HEK293 (cell line): ENCODE measurements around the gene MRPL36.

Source experiments
- CTCF ChIA-PET: fragments of 350-600 bp; formaldehyde crosslinking; extraction: SDS; loops from one replicate; lab custom pipeline; 2021; ENCODE audit warnings: antibody characterized with exemption; lab: Yijun Ruan, JAX
- POLR2A ChIA-PET: fragments of 300-600 bp; formaldehyde crosslinking; extraction: SDS; loops from one replicate; lab custom pipeline; 2020; ENCODE audit warnings: antibody characterized with exemption, inconsistent platforms; lab: Yijun Ruan, JAX
- H3K27ac ChIP-seq: fragments of 200-500 bp; sonication (Bioruptor generic); 2 replicates; pipeline ENCODE4 v1.5.1; 2014; ENCODE audit warnings: low read depth, low read length, control low read depth, inconsistent platforms; ENCODE audit errors: extremely low read depth
- H3K36me3 ChIP-seq, 2 experiments: fragments of 200-500 bp in 1 of 2; sonication (Bioruptor generic) in 1 of 2; 1 replicate in 1 of 2; 2 replicates in 1 of 2; pipeline ENCODE4 v1.5.1; 2014 to 2017; ENCODE audit warnings: inconsistent platforms in 2 of 2, low read length in 2 of 2; ENCODE audit not compliant: control insufficient read depth in 2 of 2, insufficient read depth in 1 of 2
- H3K4me1 ChIP-seq: fragments of 200-500 bp; sonication (Bioruptor generic); 2 replicates; pipeline ENCODE4 v1.5.1; 2014; ENCODE audit warnings: mild to moderate bottlenecking, low read length, inconsistent platforms; ENCODE audit not compliant: control insufficient read depth, insufficient read depth
- H3K4me3 ChIP-seq: 2 replicates; pipeline ENCODE4 v1.5.1; 2011; ENCODE audit warnings: low read depth, mild to moderate bottlenecking, control low read depth, low read length, moderate library complexity
- H3K9me3 ChIP-seq: fragments of 200-500 bp; sonication (Bioruptor generic); 2 replicates; pipeline ENCODE4 v1.5.1; 2014; ENCODE audit warnings: low read depth, low read length, inconsistent platforms; ENCODE audit not compliant: control insufficient read depth, insufficient read depth
- AEBP2 ChIP-seq: fragments of 450-650 bp; formaldehyde crosslinking; IDR thresholded peaks from 2 replicates; pipeline ENCODE4 v1.5.1; 2016; ENCODE audit warnings: missing biosample characterization, missing genetic modification characterization, borderline replicate concordance
- HIC1 ChIP-seq: fragments of 450-650 bp; formaldehyde crosslinking; IDR thresholded peaks from 2 replicates; pipeline ENCODE4 v1.5.1; 2016; ENCODE audit warnings: missing biosample characterization, missing genetic modification characterization
- MZF1 ChIP-seq: fragments of 450-650 bp; formaldehyde crosslinking; IDR thresholded peaks from 2 replicates; pipeline ENCODE4 v1.5.1; 2017; ENCODE audit warnings: missing biosample characterization, missing genetic modification characterization, borderline replicate concordance
- SP3 ChIP-seq: fragments of 450-650 bp; formaldehyde crosslinking; IDR thresholded peaks from 2 replicates; pipeline ENCODE4 v1.5.1; 2016; ENCODE audit warnings: missing biosample characterization, missing genetic modification characterization
- ZBTB10 ChIP-seq: fragments of 450-650 bp; formaldehyde crosslinking; IDR thresholded peaks from 2 replicates; pipeline ENCODE4 v1.5.1; 2016; ENCODE audit warnings: missing biosample characterization, missing genetic modification characterization
- ZBTB17 ChIP-seq: fragments of 450-650 bp; formaldehyde crosslinking; IDR thresholded peaks from 2 replicates; pipeline ENCODE4 v1.5.1; 2016; ENCODE audit warnings: missing biosample characterization, missing genetic modification characterization
- ZFP37 ChIP-seq: fragments of 450-650 bp; formaldehyde crosslinking; IDR thresholded peaks from 2 replicates; pipeline ENCODE4 v1.5.1; 2016; ENCODE audit warnings: missing biosample characterization, missing genetic modification characterization
- ZNF114 ChIP-seq: fragments of 450-650 bp; formaldehyde crosslinking; IDR thresholded peaks from 2 replicates; pipeline ENCODE4 v1.5.0; 2017; ENCODE audit warnings: missing biosample characterization, missing genetic modification characterization
- ZNF133 ChIP-seq: fragments of 450-650 bp; formaldehyde crosslinking; IDR thresholded peaks from 2 replicates; pipeline ENCODE4 v1.5.1; 2016; ENCODE audit warnings: missing biosample characterization, missing genetic modification characterization
- ZNF16 ChIP-seq: fragments of 450-650 bp; formaldehyde crosslinking; IDR thresholded peaks from 2 replicates; pipeline ENCODE4 v1.5.1; 2016; ENCODE audit warnings: low read depth, missing biosample characterization, missing genetic modification characterization
- ZNF169 ChIP-seq: fragments of 450-650 bp; formaldehyde crosslinking; IDR thresholded peaks from 2 replicates; pipeline ENCODE4 v1.5.1; 2016; ENCODE audit warnings: missing biosample characterization, missing genetic modification characterization
- ZNF175 ChIP-seq: fragments of 450-650 bp; formaldehyde crosslinking; IDR thresholded peaks from 2 replicates; pipeline ENCODE4 v1.5.1; 2016; ENCODE audit warnings: missing biosample characterization, missing genetic modification characterization
- ZNF19 ChIP-seq: fragments of 450-650 bp; formaldehyde crosslinking; IDR thresholded peaks from 2 replicates; pipeline ENCODE4; 2016; ENCODE audit warnings: missing biosample characterization, missing genetic modification characterization, low read depth
- ZNF23 ChIP-seq: fragments of 450-650 bp; formaldehyde crosslinking; IDR thresholded peaks from 2 replicates; pipeline ENCODE4 v1.5.1; 2016; ENCODE audit warnings: missing biosample characterization, missing genetic modification characterization, borderline replicate concordance
- ZNF350 ChIP-seq: fragments of 450-650 bp; formaldehyde crosslinking; IDR thresholded peaks from 2 replicates; pipeline ENCODE4 v1.5.0; 2017; ENCODE audit warnings: missing biosample characterization, mild to moderate bottlenecking, missing genetic modification characterization
- ZNF510 ChIP-seq: fragments of 450-650 bp; formaldehyde crosslinking; IDR thresholded peaks from 2 replicates; pipeline ENCODE4 v1.5.1; 2018; ENCODE audit warnings: mild to moderate bottlenecking, missing genetic modification characterization, missing biosample characterization; ENCODE audit not compliant: insufficient replicate concordance
- ZNF626 ChIP-seq: fragments of 450-650 bp; sonication (Bioruptor Pico); formaldehyde crosslinking; IDR thresholded peaks from 2 replicates; pipeline ENCODE4 v1.5.1; 2018; ENCODE audit warnings: missing biosample characterization, missing genetic modification characterization, inconsistent platforms
- ZNF629 ChIP-seq: fragments of 450-650 bp; formaldehyde crosslinking; IDR thresholded peaks from 2 replicates; pipeline ENCODE4 v1.5.1; 2017; ENCODE audit warnings: missing biosample characterization, missing genetic modification characterization
- ZNF692 ChIP-seq: fragments of 450-650 bp; formaldehyde crosslinking; IDR thresholded peaks from 2 replicates; pipeline ENCODE4 v1.5.1; 2016; ENCODE audit warnings: missing biosample characterization, missing genetic modification characterization
- ZNF704 ChIP-seq: fragments of 450-650 bp; formaldehyde crosslinking; IDR thresholded peaks from 2 replicates; pipeline ENCODE4 v1.5.1; 2016; ENCODE audit warnings: missing biosample characterization, missing genetic modification characterization
- ZNF837 ChIP-seq: fragments of 450-650 bp; formaldehyde crosslinking; IDR thresholded peaks from 2 replicates; pipeline ENCODE4 v1.5.1; 2016; ENCODE audit warnings: missing biosample characterization, missing genetic modification characterization

MRPL36 gene

GRCh38 chr5:1803192-1803591 lies 3.6 kb upstream of the MRPL36 start:
- TF ChIP-seq HIC1 (no peak), ZBTB17 (peak; percentile 97), ZNF23 (tag by site-specific recombination) (no peak)
- Histone ChIP-seq H3K4me1 (peaks cover 4% of the 10 kb centered on the region; the same call in 1 of the 2 replicates), H3K27ac (no peak overlapping the region), H3K9me3 (no peaks in the 10 kb centered on the region), H3K36me3 (peaks cover 28 to 64% of the 10 kb centered on the region in 2 experiments), H3K4me3 (no peak overlapping the region)
- ChIA-PET CTCF (interaction anchor here (0.7 to 1.1 kb wide), 3 partner anchors 41 to 235 kb away, joined by 3 to 4 read pairs (median 3); no protein-coding TSS in a partner anchor), POLR2A (no interaction called here)

- H3K9me3 ChIP-seq: no peaks in the 10 kb centered on the region
- peak overlapping the region; percentile 97 for H3K4me3 ChIP-seq
- POLR2A ChIA-PET: interaction anchor here (1.4 kb wide), 1 partner anchor 29 kb away, joined by 3 read pairs; no protein-coding TSS in a partner anchor
- H3K36me3 ChIP-seq: peaks cover 31 to 64% of the 10 kb centered on the region in 2 experiments
- CTCF ChIA-PET: no interaction called here
- TF ChIP-seq SP3 (tag by site-specific recombination) (peak; percentile 7; the same call in 1 of the 2 replicates), ZNF114 (tag by site-specific recombination) (no peak), AEBP2 (tag by site-specific recombination) (no peak), ZNF692 (tag by site-specific recombination) (no peak), ZFP37 (tag by site-specific recombination) (no peak)
- peaks cover 4% of the 10 kb centered on the region; the same call in 1 of the 2 replicates for H3K4me1 ChIP-seq
- peak overlapping the region; percentile 87; the same call in 1 of the 2 replicates for H3K27ac ChIP-seq
These were observed 2.3 kb upstream of the MRPL36 start for GRCh38 chr5:1801967-1802295.

- peak within 1 kb of the TSS; percentile 97 for H3K4me3 ChIP-seq
- ChIA-PET POLR2A (interaction anchor here (1.2 to 1.4 kb wide), 2 partner anchors 25 to 29 kb away, joined by 3 read pairs; no protein-coding TSS in a partner anchor), CTCF (no interaction called here)
- TF ChIP-seq ZNF169 (tag by site-specific recombination) (no peak), ZNF626 (no peak), ZNF19 (no peak), ZNF837 (tag by site-specific recombination) (no peak), ZNF175 (tag by site-specific recombination) (no peak), ZBTB10 (tag by site-specific recombination) (peak; percentile 90), ZNF133 (tag by site-specific recombination) (peak; percentile 23; the same call in 1 of the 2 replicates), ZNF350 (tag by site-specific recombination) (no peak), MZF1 (tag by site-specific recombination) (no peak; the same call in 1 of the 2 replicates), ZNF704 (tag by site-specific recombination) (peak; percentile 78; the same call in 1 of the 2 replicates), ZNF16 (no peak), ZNF510 (tag by site-specific recombination) (no peak), ZNF629 (tag by site-specific recombination) (peak; percentile 39; the same call in 1 of the 2 replicates), ZNF114 (tag by site-specific recombination) (no peak)
These were observed 1.8 kb upstream of the MRPL36 start, which contains the start of gene NDUFS6 for GRCh38 chr5:1801222-1801966. Gene NDUFS6 (plus strand): TSS chr5:1801407. CDS start chr5:1801418, 11 bp downstream.

More at GRCh38 chr5:1801222-1801966, 1.8 kb upstream of the MRPL36 start, which contains the start of gene NDUFS6:
- Histone ChIP-seq H3K36me3 (peaks cover 31 to 64% of the 10 kb centered on the region in 2 experiments), H3K4me1 (peaks cover 4% of the 10 kb centered on the region; the same call in 1 of the 2 replicates), H3K27ac (peak within 1 kb of the TSS; percentile 87), H3K9me3 (no peaks in the 10 kb centered on the region)
